Measurements from ENCODE around the gene SLC4A4. TPM values are rescaled to one million over a fixed set of nuclear protein-coding genes. Genes with fewer than 3 reads are reported as not detected.
A peak's percentile ranks its signal among the peaks of the same experiment; 100 is the strongest.

Gene SLC4A4
- total RNA-seq, 6 experiments from 2014 or later: 19.1 to 29.8 (median 25.0) TPM

DNA sequence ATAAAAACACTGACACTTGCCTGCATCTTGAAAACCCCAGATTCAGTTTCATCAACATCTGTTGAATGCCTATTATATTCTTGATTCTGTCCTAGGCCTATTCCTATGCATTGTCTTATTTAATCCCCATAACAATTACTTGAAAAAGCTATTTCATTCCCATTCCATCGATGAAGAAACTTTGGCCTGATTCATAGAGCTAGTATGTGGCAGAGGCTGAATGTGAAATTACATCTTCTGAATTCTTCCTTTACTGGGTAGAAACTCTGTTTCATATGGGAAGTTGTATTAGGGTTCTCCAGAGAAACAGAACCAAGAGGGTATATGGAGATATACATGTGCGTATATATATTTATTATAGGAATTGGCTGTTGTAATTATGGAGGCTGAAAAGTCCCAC is 35.0 kb upstream of the SLC4A4 start:
- TF ChIP-seq, protein P1, sequence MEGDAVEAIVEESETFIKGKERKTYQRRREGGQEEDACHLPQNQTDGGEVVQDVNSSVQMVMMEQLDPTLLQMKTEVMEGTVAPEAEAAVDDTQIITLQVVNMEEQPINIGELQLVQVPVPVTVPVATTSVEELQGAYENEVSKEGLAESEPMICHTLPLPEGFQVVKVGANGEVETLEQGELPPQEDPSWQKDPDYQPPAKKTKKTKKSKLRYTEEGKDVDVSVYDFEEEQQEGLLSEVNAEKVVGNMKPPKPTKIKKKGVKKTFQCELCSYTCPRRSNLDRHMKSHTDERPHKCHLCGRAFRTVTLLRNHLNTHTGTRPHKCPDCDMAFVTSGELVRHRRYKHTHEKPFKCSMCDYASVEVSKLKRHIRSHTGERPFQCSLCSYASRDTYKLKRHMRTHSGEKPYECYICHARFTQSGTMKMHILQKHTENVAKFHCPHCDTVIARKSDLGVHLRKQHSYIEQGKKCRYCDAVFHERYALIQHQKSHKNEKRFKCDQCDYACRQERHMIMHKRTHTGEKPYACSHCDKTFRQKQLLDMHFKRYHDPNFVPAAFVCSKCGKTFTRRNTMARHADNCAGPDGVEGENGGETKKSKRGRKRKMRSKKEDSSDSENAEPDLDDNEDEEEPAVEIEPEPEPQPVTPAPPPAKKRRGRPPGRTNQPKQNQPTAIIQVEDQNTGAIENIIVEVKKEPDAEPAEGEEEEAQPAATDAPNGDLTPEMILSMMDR (IDR thresholded peaks at IDR 0.05): no peak
- DNase-seq: peak; percentile 47
- Mint-ChIP-seq H3K36me3 (ENCODE audit: low read depth) (peaks cover 24% of the 10 kb centered on the region), H3K27ac (peak overlapping the region; percentile 52), H3K9me3 (no peaks in the 10 kb centered on the region), H3K4me3 (no peak overlapping the region), H3K27me3 (ENCODE audit: insufficient read depth) (peaks cover 2% of the 10 kb centered on the region), H3K4me1 (ENCODE audit: low read depth) (peaks cover 44% of the 10 kb centered on the region)

DNA sequence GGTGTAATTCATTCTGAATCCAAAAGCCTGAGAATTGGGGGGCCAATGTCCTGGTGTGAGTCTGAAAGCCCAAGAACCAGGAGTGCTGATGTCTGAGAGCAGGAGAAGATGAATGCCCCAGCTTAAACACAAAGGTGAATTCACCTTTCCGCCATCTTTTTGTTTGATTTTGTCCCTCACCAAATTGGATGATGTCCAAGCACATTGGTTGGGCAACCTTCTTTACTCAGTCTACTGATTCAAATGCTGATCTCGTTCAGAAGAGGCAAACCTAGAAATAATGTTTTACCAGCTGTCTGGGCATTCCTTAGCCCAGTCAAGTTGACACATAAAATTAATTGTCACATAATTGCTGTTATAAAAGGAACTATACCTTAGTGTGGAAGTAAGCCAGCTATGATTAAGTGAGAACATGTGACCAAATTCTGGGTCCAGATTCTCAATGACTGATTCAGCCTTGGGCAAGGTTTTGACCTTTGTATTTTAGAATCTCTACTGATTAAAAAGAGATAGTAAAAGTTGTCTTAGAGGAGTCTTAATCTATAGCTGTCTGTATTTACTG is 34.5 kb upstream of the SLC4A4 start:
- DNase-seq: peak; percentile 37
- H3K36me3 Mint-ChIP-seq (ENCODE audit: low read depth): peaks cover 25% of the 10 kb centered on the region
- H3K27me3 Mint-ChIP-seq (ENCODE audit: insufficient read depth): peaks cover 3% of the 10 kb centered on the region
- no peaks in the 10 kb centered on the region for H3K9me3 Mint-ChIP-seq
- H3K4me3 Mint-ChIP-seq: peak overlapping the region; percentile 6; the same call in 1 of the 2 replicates
- TF ChIP-seq, protein P1 (IDR thresholded peaks at IDR 0.05): no peak
- peaks cover 38% of the 10 kb centered on the region for H3K4me1 Mint-ChIP-seq (ENCODE audit: low read depth)
- H3K27ac Mint-ChIP-seq: peak overlapping the region; percentile 52

DNA sequence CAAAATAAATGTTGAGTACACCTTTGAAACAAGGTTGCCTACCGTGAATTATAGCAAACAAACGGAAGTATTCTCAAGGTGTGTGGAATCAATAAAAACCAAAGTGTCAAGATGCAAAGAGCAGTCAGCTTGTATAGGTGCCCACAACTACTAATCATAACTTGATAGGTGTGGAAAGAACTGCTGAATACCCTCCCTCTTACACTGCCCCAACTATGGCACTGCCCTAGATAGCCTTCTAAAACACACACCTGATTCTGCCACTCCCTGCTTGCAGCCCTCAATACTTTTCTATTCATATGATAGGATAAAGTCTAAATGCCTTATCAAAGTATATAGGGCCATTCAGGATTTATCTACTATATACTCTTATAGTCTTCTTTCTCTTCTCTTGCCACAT is 31.1 kb upstream of the SLC4A4 start:
- DNase-seq: no peak

DNA sequence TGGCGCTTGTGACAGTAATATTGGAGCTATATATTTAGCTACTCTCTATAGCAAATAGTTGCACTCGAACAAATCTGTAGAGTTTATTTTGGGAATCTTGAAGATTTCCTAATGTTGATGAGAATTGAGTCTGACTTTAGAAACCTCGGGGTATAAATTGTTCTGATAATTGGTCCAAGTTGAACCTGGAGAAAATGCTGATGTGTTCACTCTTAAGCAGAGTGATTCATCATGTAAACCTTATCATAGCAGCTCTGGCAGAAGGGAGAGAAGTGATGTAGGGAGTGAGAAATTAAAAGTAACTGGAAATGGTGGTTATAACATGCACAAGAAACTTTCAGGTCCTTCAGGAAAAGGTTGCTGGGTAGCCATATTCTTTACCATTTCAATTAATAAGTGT is 16.4 kb upstream of the SLC4A4 start:
- Mint-ChIP-seq H3K4me3 (no peak overlapping the region), H3K27me3 (ENCODE audit: insufficient read depth) (no peaks in the 10 kb centered on the region), H3K27ac (peak overlapping the region; percentile 6; the same call in 1 of the 2 replicates), H3K36me3 (ENCODE audit: low read depth) (no peaks in the 10 kb centered on the region), H3K4me1 (ENCODE audit: low read depth) (peaks cover 45% of the 10 kb centered on the region), H3K9me3 (no peaks in the 10 kb centered on the region)
- peak; percentile 68 for DNase-seq
- TF ChIP-seq, protein P1 (IDR thresholded peaks at IDR 0.05): no peak

More for the DNA sequence above, 31.1 kb upstream of the SLC4A4 start:
- Mint-ChIP-seq H3K27me3 (ENCODE audit: insufficient read depth) (peaks cover 3% of the 10 kb centered on the region; the same call in 1 of the 2 replicates), H3K36me3 (ENCODE audit: low read depth) (peaks cover 31% of the 10 kb centered on the region), H3K4me3 (no peak overlapping the region), H3K4me1 (ENCODE audit: low read depth) (peaks cover 31% of the 10 kb centered on the region), H3K27ac (no peak overlapping the region), H3K9me3 (no peaks in the 10 kb centered on the region)
- TF ChIP-seq, protein P1 (IDR thresholded peaks at IDR 0.05): no peak

DNA sequence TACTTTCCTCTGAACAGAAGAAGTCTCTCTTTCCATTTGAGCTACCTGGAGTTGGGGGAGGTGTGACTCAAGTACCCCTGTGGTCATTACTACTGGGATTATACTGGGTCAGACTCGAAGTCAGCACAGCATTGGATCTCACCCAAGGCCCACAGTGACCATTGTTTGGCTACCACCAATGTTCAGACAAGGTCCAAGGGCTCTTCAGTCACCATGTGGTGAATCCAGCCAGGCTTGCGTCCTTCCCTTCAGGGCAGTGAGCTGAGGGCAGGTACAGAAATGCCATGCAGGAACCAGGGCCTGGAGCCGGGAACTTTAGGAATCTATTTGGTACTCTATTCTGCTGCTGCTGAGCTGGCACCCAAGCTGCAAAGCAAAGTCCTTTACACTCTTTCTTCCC is 5.5 kb upstream of the SLC4A4 start:
- no peak for DNase-seq
- no peak overlapping the region for H3K4me3 Mint-ChIP-seq
- H3K27ac Mint-ChIP-seq: no peak overlapping the region
- H3K36me3 Mint-ChIP-seq (ENCODE audit: low read depth): peaks cover 3% of the 10 kb centered on the region
- 0 out of 2 replicates have a peak, but pooled peaks cover 2% of the 10 kb centered on the region for H3K9me3 Mint-ChIP-seq
- H3K4me1 Mint-ChIP-seq (ENCODE audit: low read depth): peaks cover 44% of the 10 kb centered on the region
- TF ChIP-seq, protein P1 (IDR thresholded peaks at IDR 0.05): no peak
- 0 out of 2 replicates have a peak, but pooled peaks cover 2% of the 10 kb centered on the region for H3K27me3 Mint-ChIP-seq (ENCODE audit: insufficient read depth)

Measured in HFFc6 (cell line).